SU-DHL-6 (cell line): ENCODE measurements around the gene GALR2.

Source experiments
- H2AFZ ChIP-seq: fragments of 200-600 bp; sonication (generic); 2 replicates; pipeline ENCODE4 v1.6.1; 2014; ENCODE audit warnings: low read depth, mild to moderate bottlenecking, moderate library complexity, mixed read lengths, antibody characterized with exemption, low read length; ENCODE audit not compliant: severe bottlenecking
- H3F3A ChIP-seq: fragments of 200-600 bp; shearing (Covaris generic); 2 replicates; pipeline ENCODE4 v1.6.0; 2016; ENCODE audit warnings: antibody characterized with exemption, mild to moderate bottlenecking; ENCODE audit not compliant: insufficient read depth
- H3K27ac ChIP-seq: fragments of 200-600 bp; sonication (generic); 2 replicates; pipeline ENCODE4 v1.5.1; 2016; ENCODE audit warnings: low read depth, mild to moderate bottlenecking, low read length, moderate library complexity, mixed read lengths
- H3K27me3 ChIP-seq: fragments of 200-600 bp; sonication (generic), shearing (Covaris generic); 2 replicates; pipeline ENCODE4 v1.6.0; 2014; ENCODE audit warnings: mild to moderate bottlenecking, low read length
- H3K36me3 ChIP-seq: fragments of 200-600 bp; sonication (generic); 2 replicates; pipeline ENCODE4 v1.6.1; 2014; ENCODE audit warnings: mild to moderate bottlenecking, low read length, mixed read lengths
- H3K4me2 ChIP-seq: fragments of 300-600, 200-600 bp; shearing (Covaris generic), sonication (generic); 2 replicates; pipeline ENCODE4 v1.6.0; 2014; ENCODE audit warnings: low read length, low read depth, mild to moderate bottlenecking; ENCODE audit not compliant: poor library complexity, severe bottlenecking
- H3K4me3 ChIP-seq: fragments of 200-600 bp; sonication (generic); 2 replicates; pipeline ENCODE4 v1.5.1; 2014; ENCODE audit warnings: antibody characterized with exemption, low read length, mild to moderate bottlenecking, mixed read lengths; ENCODE audit not compliant: insufficient read depth, poor library complexity, severe bottlenecking
- H3K79me2 ChIP-seq: fragments of 200-600 bp; sonication (generic); 2 replicates; pipeline ENCODE4 v1.6.1; 2014; ENCODE audit warnings: mild to moderate bottlenecking, low read length, moderate library complexity; ENCODE audit not compliant: insufficient read depth
- H3K9ac ChIP-seq: fragments of 200-600 bp; sonication (generic); 2 replicates; pipeline ENCODE4 v1.7.0; 2014; ENCODE audit warnings: mild to moderate bottlenecking, low read length
- H3K9me2 ChIP-seq: fragments of 200-600 bp; sonication (generic); replicated peaks from 2 replicates; pipeline ENCODE4 v1.6.1; 2014; ENCODE audit warnings: low read length; ENCODE audit not compliant: insufficient read depth
- H3K9me3 ChIP-seq: fragments of 200-600 bp; sonication (generic); 2 replicates; pipeline ENCODE4 v1.6.1; 2014; ENCODE audit warnings: low read length, mixed read lengths; ENCODE audit not compliant: insufficient read depth
- H4K20me1 ChIP-seq: fragments of 200-600 bp; sonication (generic); 2 replicates; pipeline ENCODE4 v1.6.1; 2014; ENCODE audit warnings: low read depth, mild to moderate bottlenecking, antibody characterized with exemption, low read length, moderate library complexity, mixed read lengths
- EZH2phosphoT487 ChIP-seq: fragments of 200-600 bp; sonication (generic), shearing (Covaris generic); conservative IDR thresholded peaks from 2 replicates; pipeline ENCODE4 v1.6.1; 2018; ENCODE audit warnings: mild to moderate bottlenecking, antibody characterized with exemption, low read length, moderate library complexity, mixed read lengths
- TF ChIP-seq, protein P1 (sequence below): fragments of 200-600 bp; sonication (generic); IDR thresholded peaks from one replicate; pipeline ENCODE4 v1.5.1; 2017; ENCODE audit warnings: antibody characterized with exemption, mild to moderate bottlenecking, low read length, moderate library complexity; ENCODE audit not compliant: insufficient read depth, poor library complexity, severe bottlenecking

GALR2 gene

DNA sequence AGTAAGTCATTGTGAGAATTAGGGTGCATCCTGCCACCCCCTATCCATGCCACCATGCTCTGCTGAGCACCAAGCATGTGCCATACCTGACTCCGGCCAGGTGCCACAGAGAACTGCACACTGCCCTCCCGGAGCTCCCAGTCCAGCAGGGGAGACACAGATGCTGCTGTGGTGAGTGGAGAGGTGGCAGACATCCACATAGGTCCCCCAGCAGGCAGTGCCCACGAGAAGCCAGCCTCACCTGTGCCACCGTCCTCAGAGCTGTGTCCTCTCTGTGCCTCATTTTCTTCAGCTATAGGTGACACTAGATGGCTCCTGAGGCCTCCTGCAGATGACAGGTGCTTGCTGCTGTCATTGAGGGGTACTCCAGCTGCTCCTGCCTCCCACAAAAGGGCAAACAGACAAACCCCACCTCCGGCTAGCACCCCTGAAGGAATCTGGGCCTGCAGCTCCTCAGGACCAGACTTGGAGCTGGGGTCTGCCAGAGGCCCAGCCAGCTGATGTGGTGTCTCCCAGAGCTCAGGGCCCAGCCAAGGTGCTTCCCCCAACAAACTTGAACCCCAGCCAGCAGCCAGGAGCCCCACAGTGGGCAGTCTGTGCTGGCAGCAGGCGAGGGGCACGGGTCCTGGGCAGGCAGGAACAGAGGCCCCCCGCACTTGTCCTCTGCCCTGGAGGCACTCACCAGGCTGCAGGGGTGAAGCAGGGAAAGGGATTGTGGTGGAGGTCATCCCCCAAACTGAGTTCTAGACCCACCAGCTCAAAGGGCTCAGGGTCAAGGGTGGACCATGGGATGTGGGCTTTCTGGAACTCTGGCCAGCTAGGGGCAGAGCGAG, 49.4 kb downstream of the GALR2 start:
- H2AFZ ChIP-seq: no peak overlapping the region
- H3K27ac ChIP-seq: no peak overlapping the region
- TF ChIP-seq EZH2phosphoT487: no peak
- H4K20me1 ChIP-seq: no peaks in the 10 kb centered on the region
- no peaks in the 10 kb centered on the region for H3K9me3 ChIP-seq
- no peak overlapping the region for H3K9ac ChIP-seq
- no peaks in the 10 kb centered on the region for H3K36me3 ChIP-seq
- H3K79me2 ChIP-seq: no peaks in the 10 kb centered on the region
- H3K4me3 ChIP-seq: no peak overlapping the region
- H3F3A ChIP-seq: no peaks in the 10 kb centered on the region
- H3K9me2 ChIP-seq: no peaks in the 10 kb centered on the region
- H3K4me2 ChIP-seq: no peak overlapping the region
- no peaks in the 10 kb centered on the region for H3K27me3 ChIP-seq

- Histone ChIP-seq H3K27ac (no peak overlapping the region), H3K4me3 (no peak overlapping the region), H3K9me3 (no peaks in the 10 kb centered on the region), H3K36me3 (no peaks in the 10 kb centered on the region), H3K9ac (no peak overlapping the region), H4K20me1 (no peaks in the 10 kb centered on the region), H3K79me2 (no peaks in the 10 kb centered on the region), H2AFZ (no peak overlapping the region), H3F3A (no peaks in the 10 kb centered on the region), H3K9me2 (no peaks in the 10 kb centered on the region), H3K4me2 (no peak overlapping the region), H3K27me3 (no peaks in the 10 kb centered on the region)
- no peak for TF ChIP-seq EZH2phosphoT487
- TF ChIP-seq, protein P1, sequence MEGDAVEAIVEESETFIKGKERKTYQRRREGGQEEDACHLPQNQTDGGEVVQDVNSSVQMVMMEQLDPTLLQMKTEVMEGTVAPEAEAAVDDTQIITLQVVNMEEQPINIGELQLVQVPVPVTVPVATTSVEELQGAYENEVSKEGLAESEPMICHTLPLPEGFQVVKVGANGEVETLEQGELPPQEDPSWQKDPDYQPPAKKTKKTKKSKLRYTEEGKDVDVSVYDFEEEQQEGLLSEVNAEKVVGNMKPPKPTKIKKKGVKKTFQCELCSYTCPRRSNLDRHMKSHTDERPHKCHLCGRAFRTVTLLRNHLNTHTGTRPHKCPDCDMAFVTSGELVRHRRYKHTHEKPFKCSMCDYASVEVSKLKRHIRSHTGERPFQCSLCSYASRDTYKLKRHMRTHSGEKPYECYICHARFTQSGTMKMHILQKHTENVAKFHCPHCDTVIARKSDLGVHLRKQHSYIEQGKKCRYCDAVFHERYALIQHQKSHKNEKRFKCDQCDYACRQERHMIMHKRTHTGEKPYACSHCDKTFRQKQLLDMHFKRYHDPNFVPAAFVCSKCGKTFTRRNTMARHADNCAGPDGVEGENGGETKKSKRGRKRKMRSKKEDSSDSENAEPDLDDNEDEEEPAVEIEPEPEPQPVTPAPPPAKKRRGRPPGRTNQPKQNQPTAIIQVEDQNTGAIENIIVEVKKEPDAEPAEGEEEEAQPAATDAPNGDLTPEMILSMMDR: no peak
Measured at GRCh38 chr17:76124582-76125390, 50.2 kb downstream of the GALR2 start.

- no peaks in the 10 kb centered on the region for H3K9me2 ChIP-seq
- no peak overlapping the region for H2AFZ ChIP-seq
- H3K4me3 ChIP-seq: no peak overlapping the region
- H4K20me1 ChIP-seq: no peaks in the 10 kb centered on the region
- no peaks in the 10 kb centered on the region for H3F3A ChIP-seq
- H3K27me3 ChIP-seq: no peaks in the 10 kb centered on the region
- no peaks in the 10 kb centered on the region for H3K79me2 ChIP-seq
- no peak overlapping the region for H3K4me2 ChIP-seq
- no peaks in the 10 kb centered on the region for H3K9me3 ChIP-seq
- TF ChIP-seq, protein P1: no peak
- no peak for TF ChIP-seq EZH2phosphoT487
- H3K9ac ChIP-seq: no peak overlapping the region
- H3K36me3 ChIP-seq: no peaks in the 10 kb centered on the region
- no peak overlapping the region for H3K27ac ChIP-seq
Measured at GRCh38 chr17:76125391-76125675, 50.8 kb downstream of the GALR2 start.

- no peaks in the 10 kb centered on the region for H3K9me2 ChIP-seq
- no peaks in the 10 kb centered on the region for H4K20me1 ChIP-seq
- no peaks in the 10 kb centered on the region for H3K79me2 ChIP-seq
- H3F3A ChIP-seq: no peaks in the 10 kb centered on the region
- H3K27me3 ChIP-seq: no peaks in the 10 kb centered on the region
- no peaks in the 10 kb centered on the region for H3K9me3 ChIP-seq
- H3K9ac ChIP-seq: no peak overlapping the region
- TF ChIP-seq, protein P1: no peak
- no peak for TF ChIP-seq EZH2phosphoT487
- no peak overlapping the region for H2AFZ ChIP-seq
- no peak overlapping the region for H3K4me3 ChIP-seq
- no peaks in the 10 kb centered on the region for H3K36me3 ChIP-seq
- no peak overlapping the region for H3K4me2 ChIP-seq
- H3K27ac ChIP-seq: no peak overlapping the region
Measured at GRCh38 chr17:76125922-76126321, 51.3 kb downstream of the GALR2 start.
